Kidney (tissue), 14 donors: ENCODE measurements around the gene CTIF. TPM values are rescaled to one million over a fixed set of nuclear protein-coding genes. Genes with fewer than 3 reads are reported as not detected.

Experiments used
- DNase-seq, 5 donors: peaks; one replicate each; pipeline ENCODE4 v3.0.0-alpha.2; 2013 to 2020
- FAIRE-seq: peaks from 2 replicates; lab custom pipeline; 2012; peaks lifted over from hg19 to GRCh38; lab: Jason Lieb, UNC
- H3K27ac ChIP-seq, 2 donors: one replicate each; pipeline ENCODE4 v1.7.0; 2013; ENCODE audit warnings: low read depth in 2 of 2, low read length in 2 of 2, inconsistent platforms in 1 of 2
- H3K27me3 ChIP-seq: one replicate; pipeline ENCODE4 v1.7.1; 2013; ENCODE audit warnings: low read length, inconsistent platforms; ENCODE audit not compliant: control insufficient read depth, insufficient read depth
- H3K36me3 ChIP-seq, 3 donors: one replicate each; pipeline versions ENCODE4 v1.7.0 to v1.7.1; 2013; ENCODE audit warnings: low read length in 3 of 3, control low read depth in 1 of 3, inconsistent platforms in 1 of 3; ENCODE audit not compliant: insufficient read depth in 3 of 3, control insufficient read depth in 2 of 3
- H3K4me1 ChIP-seq, 3 donors: one replicate each; pipeline versions ENCODE4 v1.7.0 to v1.7.1; 2013; ENCODE audit warnings: low read length in 3 of 3, inconsistent platforms in 1 of 3, low read depth in 1 of 3; ENCODE audit not compliant: control insufficient read depth in 2 of 3, insufficient read depth in 2 of 3
- H3K4me3 ChIP-seq, 3 donors: one replicate each; pipeline versions ENCODE4 v1.7.0 to v1.8.1; 2013; ENCODE audit warnings: low read length in 3 of 3, control low read depth in 1 of 3, inconsistent platforms in 1 of 3
- H3K9ac ChIP-seq, 3 donors: one replicate each; pipeline versions ENCODE4 v1.7.0 to v1.7.1; 2013; ENCODE audit warnings: low read length in 3 of 3, control low read depth in 1 of 3, inconsistent platforms in 1 of 3
- H3K9me3 ChIP-seq, 3 donors: one replicate each; pipeline versions ENCODE4 v1.7.0 to v1.7.1; 2013; ENCODE audit warnings: low read length in 3 of 3, control low read depth in 1 of 3, inconsistent platforms in 1 of 3; ENCODE audit not compliant: control insufficient read depth in 2 of 3, insufficient read depth in 1 of 3
- CTCF ChIP-seq: IDR thresholded peaks from 3 replicates; pipeline ENCODE4 v1.5.1; 2012; ENCODE audit warnings: mild to moderate bottlenecking, moderate library complexity, borderline replicate concordance; ENCODE audit not compliant: insufficient read depth; ENCODE audit errors: extremely low read depth
- intact Hi-C: fragments of 100-400 bp; cut with DNase I; formaldehyde crosslinking; loops from one replicate; pipeline ENCODE4 v1.11.1; 2022
- polyA plus RNA-seq: library from polyadenylated mRNA; stranded (reverse); fragments of 350-450 nt; fragmentation: Illumina TruSeq; extraction: RNeasy Lipid Tissue Mini Kit (QIAGEN cat#74804); gene quantifications from one replicate; pipeline ENCODE4 v1.2.3, GENCODE V29; 2014; ENCODE audit warnings: low read depth, low replicate concordance; ENCODE audit not compliant: insufficient read depth
- total RNA-seq: library from RNA; stranded (reverse); fragmentation: NEBNext Ultra II Directional; extraction: Animal tissue kit (Norgen Biotek cat#: 25700); gene quantifications from one replicate; pipeline ENCODE4 v1.2.1, GENCODE V29; 2021
- donor health status: control.
- donor health status: control.
- donor health status: control.
- donor health status: control.
- donor health status: control.
- donor health status: DM: yes; HTN: yes; CAD: no.
- donor health status: Normal renal cell carcinoma (clear cell type).

CTIF gene
- total and polyA plus RNA-seq, 2 donors from 2014 or later, result 37.3 to 41.9 TPM

GRCh38 chr18:48889981-48890762 is 351.3 kb downstream of the CTIF start:
- DNase-seq, result peak in 1 of 5 donors; percentile 40
- H3K4me3 ChIP-seq, result no peak overlapping the region

GRCh38 chr18:48891721-48892120 is 352.9 kb downstream of the CTIF start:
- no peak for TF ChIP-seq CTCF
- Histone ChIP-seq H3K4me1 (peaks cover 2 to 18% (median 9%) of the 10 kb centered on the region in 3 donors), H3K9me3 (no peaks in the 10 kb centered on the region), H3K27me3 (no peaks in the 10 kb centered on the region), H3K4me3 (no peak overlapping the region), H3K9ac (no peak overlapping the region), H3K36me3 (no peaks in the 10 kb centered on the region), H3K27ac (no peak overlapping the region)
- FAIRE-seq (no peak), DNase-seq (peak in 2 of 5 donors; percentile 32 to 45)
- intact Hi-C loops, result loop anchor here (10.0 kb wide), 1 partner anchor 57 kb away; no protein-coding TSS in a partner anchor

More at GRCh38 chr18:48889981-48890762, 351.3 kb downstream of the CTIF start:
- intact Hi-C loops, result loop anchor here (10.0 kb wide), 1 partner anchor 55 kb away; no protein-coding TSS in a partner anchor
- TF ChIP-seq CTCF, result no peak
- H3K36me3 ChIP-seq, result no peaks in the 10 kb centered on the region
- H3K27me3 ChIP-seq, result no peaks in the 10 kb centered on the region
- H3K4me1 ChIP-seq, result peaks cover 2 to 20% (median 9%) of the 10 kb centered on the region in 3 donors
- peak overlapping the region in 1 of 2 donors; percentile 32 for H3K27ac ChIP-seq
- H3K9me3 ChIP-seq, result no peaks in the 10 kb centered on the region
- no peak overlapping the region for H3K9ac ChIP-seq
- FAIRE-seq, result no peak

- Histone ChIP-seq H3K4me1 (peaks cover 2 to 13% (median 9%) of the 10 kb centered on the region in 3 donors), H3K9ac (no peak overlapping the region), H3K27me3 (no peaks in the 10 kb centered on the region), H3K27ac (no peak overlapping the region), H3K9me3 (no peaks in the 10 kb centered on the region), H3K4me3 (no peak overlapping the region), H3K36me3 (no peaks in the 10 kb centered on the region)
- FAIRE-seq (no peak), DNase-seq (peak in 1 of 5 donors; percentile 41)
- intact Hi-C loops, result loop anchor here (10.0 kb wide), 1 partner anchor 58 kb away; no protein-coding TSS in a partner anchor
- no peak for TF ChIP-seq CTCF
Observed at GRCh38 chr18:48892146-48892855, 353.5 kb downstream of the CTIF start.
